HL-60 (cell line): ENCODE results near the gene MYO3B.

Experiments used
- DNase-seq, 2 experiments: peaks; one replicate each; pipeline ENCODE4 v3.0.0-alpha.2; 2010 to 2020; ENCODE audit warnings: low read depth in 1 of 2, low spot score in 1 of 2
- H3K27ac ChIP-seq: fragments of 250-450 bp; sonication (Bioruptor Pico); replicated peaks from 2 replicates; pipeline ENCODE4 v1.5.1; 2020; ENCODE audit warnings: mild to moderate bottlenecking, moderate library complexity
- H3K27me3 ChIP-seq: fragments of 250-450 bp; sonication (Bioruptor Pico); 2 replicates; pipeline ENCODE4 v1.5.1; 2021; ENCODE audit warnings: mild to moderate bottlenecking, moderate library complexity; ENCODE audit not compliant: insufficient read depth, poor library complexity, severe bottlenecking
- H3K4me3 ChIP-seq: replicated peaks from 2 replicates; pipeline ENCODE4 v1.5.1; 2011; ENCODE audit warnings: mild to moderate bottlenecking, control low read depth, low read length; ENCODE audit not compliant: insufficient read depth
- GABPA ChIP-seq: IDR thresholded peaks from 2 replicates; pipeline ENCODE4 v1.6.1; 2012; ENCODE audit warnings: low read depth
- POLR2AphosphoS5 ChIP-seq: IDR thresholded peaks from 2 replicates; pipeline ENCODE4 v1.6.1; 2012; ENCODE audit warnings: low read depth
- SPI1 ChIP-seq: IDR thresholded peaks from 2 replicates; pipeline ENCODE4 v1.6.1; 2012; ENCODE audit warnings: low read depth, mild to moderate bottlenecking, borderline replicate concordance
- TF ChIP-seq, protein P1 (sequence below): IDR thresholded peaks from 2 replicates; pipeline ENCODE4 v1.6.1; 2012; ENCODE audit warnings: low read depth; ENCODE audit not compliant: insufficient replicate concordance
- TF ChIP-seq, protein P2 (sequence below): IDR thresholded peaks from one replicate; pipeline ENCODE4 v1.5.1; 2011; ENCODE audit warnings: low read length, control low read depth, inconsistent platforms; ENCODE audit not compliant: insufficient read depth

Gene MYO3B

DNA sequence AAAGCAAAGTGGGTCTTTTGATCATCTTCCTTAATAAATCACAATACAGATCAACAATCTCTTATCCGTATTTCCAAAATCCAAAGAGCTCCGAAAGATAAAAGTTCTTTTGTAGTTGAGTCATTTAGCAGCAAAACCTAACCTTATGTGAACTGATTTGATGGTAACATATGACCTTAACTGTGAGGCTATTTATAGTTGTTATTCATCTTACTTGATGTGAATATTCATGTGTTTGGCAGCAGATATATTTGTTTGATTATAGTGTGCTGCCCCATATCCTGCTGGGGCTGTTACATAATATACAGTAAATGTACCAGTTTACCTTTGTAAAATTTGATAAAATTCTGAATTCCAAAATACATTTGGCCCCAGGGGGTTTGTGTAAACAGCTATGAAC, 158.5 kb downstream of the MYO3B start:
- DNase-seq: no peak
- no peak for TF ChIP-seq SPI1
- TF ChIP-seq, protein P1, sequence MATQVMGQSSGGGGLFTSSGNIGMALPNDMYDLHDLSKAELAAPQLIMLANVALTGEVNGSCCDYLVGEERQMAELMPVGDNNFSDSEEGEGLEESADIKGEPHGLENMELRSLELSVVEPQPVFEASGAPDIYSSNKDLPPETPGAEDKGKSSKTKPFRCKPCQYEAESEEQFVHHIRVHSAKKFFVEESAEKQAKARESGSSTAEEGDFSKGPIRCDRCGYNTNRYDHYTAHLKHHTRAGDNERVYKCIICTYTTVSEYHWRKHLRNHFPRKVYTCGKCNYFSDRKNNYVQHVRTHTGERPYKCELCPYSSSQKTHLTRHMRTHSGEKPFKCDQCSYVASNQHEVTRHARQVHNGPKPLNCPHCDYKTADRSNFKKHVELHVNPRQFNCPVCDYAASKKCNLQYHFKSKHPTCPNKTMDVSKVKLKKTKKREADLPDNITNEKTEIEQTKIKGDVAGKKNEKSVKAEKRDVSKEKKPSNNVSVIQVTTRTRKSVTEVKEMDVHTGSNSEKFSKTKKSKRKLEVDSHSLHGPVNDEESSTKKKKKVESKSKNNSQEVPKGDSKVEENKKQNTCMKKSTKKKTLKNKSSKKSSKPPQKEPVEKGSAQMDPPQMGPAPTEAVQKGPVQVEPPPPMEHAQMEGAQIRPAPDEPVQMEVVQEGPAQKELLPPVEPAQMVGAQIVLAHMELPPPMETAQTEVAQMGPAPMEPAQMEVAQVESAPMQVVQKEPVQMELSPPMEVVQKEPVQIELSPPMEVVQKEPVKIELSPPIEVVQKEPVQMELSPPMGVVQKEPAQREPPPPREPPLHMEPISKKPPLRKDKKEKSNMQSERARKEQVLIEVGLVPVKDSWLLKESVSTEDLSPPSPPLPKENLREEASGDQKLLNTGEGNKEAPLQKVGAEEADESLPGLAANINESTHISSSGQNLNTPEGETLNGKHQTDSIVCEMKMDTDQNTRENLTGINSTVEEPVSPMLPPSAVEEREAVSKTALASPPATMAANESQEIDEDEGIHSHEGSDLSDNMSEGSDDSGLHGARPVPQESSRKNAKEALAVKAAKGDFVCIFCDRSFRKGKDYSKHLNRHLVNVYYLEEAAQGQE: no peak
- no peak for TF ChIP-seq GABPA
- TF ChIP-seq, protein P2, sequence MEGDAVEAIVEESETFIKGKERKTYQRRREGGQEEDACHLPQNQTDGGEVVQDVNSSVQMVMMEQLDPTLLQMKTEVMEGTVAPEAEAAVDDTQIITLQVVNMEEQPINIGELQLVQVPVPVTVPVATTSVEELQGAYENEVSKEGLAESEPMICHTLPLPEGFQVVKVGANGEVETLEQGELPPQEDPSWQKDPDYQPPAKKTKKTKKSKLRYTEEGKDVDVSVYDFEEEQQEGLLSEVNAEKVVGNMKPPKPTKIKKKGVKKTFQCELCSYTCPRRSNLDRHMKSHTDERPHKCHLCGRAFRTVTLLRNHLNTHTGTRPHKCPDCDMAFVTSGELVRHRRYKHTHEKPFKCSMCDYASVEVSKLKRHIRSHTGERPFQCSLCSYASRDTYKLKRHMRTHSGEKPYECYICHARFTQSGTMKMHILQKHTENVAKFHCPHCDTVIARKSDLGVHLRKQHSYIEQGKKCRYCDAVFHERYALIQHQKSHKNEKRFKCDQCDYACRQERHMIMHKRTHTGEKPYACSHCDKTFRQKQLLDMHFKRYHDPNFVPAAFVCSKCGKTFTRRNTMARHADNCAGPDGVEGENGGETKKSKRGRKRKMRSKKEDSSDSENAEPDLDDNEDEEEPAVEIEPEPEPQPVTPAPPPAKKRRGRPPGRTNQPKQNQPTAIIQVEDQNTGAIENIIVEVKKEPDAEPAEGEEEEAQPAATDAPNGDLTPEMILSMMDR: no peak
- no peak for TF ChIP-seq POLR2AphosphoS5
- H3K27ac ChIP-seq: no peak overlapping the region
- peaks cover 5% of the 10 kb centered on the region for H3K27me3 ChIP-seq
- no peak overlapping the region for H3K4me3 ChIP-seq

DNA sequence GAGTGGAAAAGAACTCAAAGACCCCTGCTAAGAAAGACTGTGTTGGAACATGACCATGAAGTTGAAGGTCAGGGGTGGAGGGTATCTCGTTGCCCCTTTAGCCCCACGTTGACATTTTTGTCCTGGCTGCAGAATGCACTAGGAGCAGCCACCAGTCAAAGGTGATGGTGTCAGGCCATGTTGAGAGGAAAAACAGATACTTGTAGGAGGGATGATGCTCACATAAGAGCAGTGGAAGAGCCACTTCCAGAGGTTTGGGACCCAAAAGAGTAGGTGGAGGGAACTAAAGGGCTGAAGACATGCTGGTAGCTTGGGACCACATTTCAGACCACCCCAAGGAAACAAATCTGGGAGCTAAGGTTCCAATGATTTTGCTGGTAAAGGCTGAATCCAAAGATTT, 159.0 kb downstream of the MYO3B start:
- TF ChIP-seq GABPA (no peak), POLR2AphosphoS5 (no peak)
- TF ChIP-seq, protein P1: no peak
- no peak overlapping the region for H3K4me3 ChIP-seq
- peaks cover 4% of the 10 kb centered on the region for H3K27me3 ChIP-seq
- H3K27ac ChIP-seq: no peak overlapping the region
- no peak for DNase-seq

DNA sequence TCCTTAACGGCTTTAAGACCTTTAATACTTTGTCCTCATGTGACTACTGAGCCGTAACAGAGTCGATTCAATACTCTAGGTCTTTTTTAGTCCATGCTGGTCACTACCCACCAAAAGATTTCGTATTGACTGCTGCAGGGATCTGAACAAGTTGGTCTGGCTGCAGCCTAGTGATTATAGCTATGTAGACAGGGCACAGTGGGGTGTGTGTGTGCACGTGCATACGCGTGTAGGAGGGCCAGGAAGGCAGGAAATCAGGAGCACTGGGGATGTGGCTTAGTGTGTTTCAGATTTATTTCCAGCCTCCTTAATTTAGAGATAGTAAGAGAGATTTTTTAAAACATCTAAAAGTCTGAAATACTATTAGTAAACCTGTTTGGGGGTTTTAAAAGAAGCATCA, 161.4 kb downstream of the MYO3B start:
- Histone ChIP-seq H3K4me3 (no peak overlapping the region), H3K27me3 (peaks cover under 1% of the 10 kb centered on the region), H3K27ac (no peak overlapping the region)
- TF ChIP-seq SPI1: no peak
- TF ChIP-seq GABPA: no peak
- TF ChIP-seq, protein P1: no peak
- TF ChIP-seq POLR2AphosphoS5: no peak
- TF ChIP-seq, protein P2: no peak
- DNase-seq: no peak
